ENCODE measurements around the gene FAM118B.
A peak's percentile ranks its signal among the peaks of the same experiment; 100 is the strongest.
"Not testable (repeated sequence)": the region's sequence is repeated elsewhere in the genome, so short reads cannot be mapped to it uniquely, and the experiment has no call there.

FAM118B gene

GRCh38 chr11:126277780-126278179 lies 66.2 kb downstream of the FAM118B start:
- DNase-seq: no peak

GRCh38 chr11:126279191-126279590 lies 67.6 kb downstream of the FAM118B start:
- DNase-seq: no peak

GRCh38 chr11:126280595-126280994 lies 69.0 kb downstream of the FAM118B start:
- DNase-seq: no peak

GRCh38 chr11:126281245-126281644 lies 69.7 kb downstream of the FAM118B start:
- no peak for DNase-seq

GRCh38 chr11:126281666-126282175 lies 70.1 kb downstream of the FAM118B start:
- DNase-seq: no peak

- peak; percentile 63 for DNase-seq
These were observed 70.8 kb downstream of the FAM118B start for GRCh38 chr11:126282361-126282735.

- peak; percentile 77 for DNase-seq
These were observed 71.4 kb downstream of the FAM118B start, which contains the start of gene TIRAP for GRCh38 chr11:126282736-126283591. Gene TIRAP, plus strand, starts transcription at chr11:126283093. Its CDS starts 7,802 bp downstream, at chr11:126290895.

GRCh38 chr11:126284829-126285228 lies 73.2 kb downstream of the FAM118B start:
- DNase-seq: no peak

- no peak for DNase-seq
These were observed 76.7 kb downstream of the FAM118B start for GRCh38 chr11:126288237-126288636.

- DNase-seq: no peak
These were observed 79.3 kb downstream of the FAM118B start for GRCh38 chr11:126290887-126291286.

- no peak for DNase-seq
These were observed 82.1 kb downstream of the FAM118B start for GRCh38 chr11:126293726-126294125.

GRCh38 chr11:126297004-126297403 lies 85.4 kb downstream of the FAM118B start:
- no peak for DNase-seq

- peak; percentile 97 for DNase-seq
These were observed 92.3 kb downstream of the FAM118B start, which contains the start of gene DCPS for GRCh38 chr11:126303623-126304456. Gene DCPS, plus strand, starts transcription at chr11:126304060. Its CDS starts 21 bp downstream, at chr11:126304081.

GRCh38 chr11:126304457-126305075 lies 93.0 kb downstream of the FAM118B start:
- no peak for DNase-seq

GRCh38 chr11:126305699-126306098 lies 94.1 kb downstream of the FAM118B start:
- DNase-seq: no peak

GRCh38 chr11:126307706-126308105 lies 96.1 kb downstream of the FAM118B start:
- DNase-seq: no peak

GRCh38 chr11:126308271-126308671 lies 96.7 kb downstream of the FAM118B start:
- DNase-seq: no peak

GRCh38 chr11:126308771-126309170 lies 97.2 kb downstream of the FAM118B start:
- not testable (repeated sequence) for DNase-seq

GRCh38 chr11:126310200-126310991 lies 98.8 kb downstream of the FAM118B start:
- DNase-seq: peak; percentile 63

GRCh38 chr11:126310992-126311310 lies 99.4 kb downstream of the FAM118B start:
- DNase-seq: no peak

- no peak for DNase-seq
These were observed 100.1 kb downstream of the FAM118B start for GRCh38 chr11:126311401-126312291.

Data from 8988T (cell line).